GM18861 (cell line): ENCODE results near the gene ZNF33B.
"Not testable (repeated sequence)": the region's sequence is repeated elsewhere in the genome, so short reads cannot be mapped to it uniquely, and the experiment has no call there.

Experiments used
- ATAC-seq: cut with Tn5 transposase; IDR thresholded peaks from one replicate; pipeline ENCODE4 v1.9.1; 2021; ENCODE audit not compliant: unreplicated experiment

ZNF33B gene

GRCh38 chr10:42618424-42618823 lies 19.9 kb downstream of the ZNF33B start:
- ATAC-seq = no peak

- no peak for ATAC-seq
These were observed 23.0 kb downstream of the ZNF33B start for GRCh38 chr10:42615419-42615818.

- no peak for ATAC-seq
These were observed 28.5 kb downstream of the ZNF33B start for GRCh38 chr10:42609872-42610271.

GRCh38 chr10:42598249-42598873 lies 40.0 kb downstream of the ZNF33B start:
- no peak for ATAC-seq

GRCh38 chr10:42596196-42596595 lies 42.2 kb downstream of the ZNF33B start:
- no peak for ATAC-seq

GRCh38 chr10:42594246-42594650 lies 44.1 kb downstream of the ZNF33B start:
- no peak for ATAC-seq

GRCh38 chr10:42593284-42593683 lies 45.1 kb downstream of the ZNF33B start:
- no peak for ATAC-seq

- ATAC-seq = no peak
These were observed 54.5 kb downstream of the ZNF33B start for GRCh38 chr10:42583828-42584227.

GRCh38 chr10:42578019-42578418 lies 60.4 kb downstream of the ZNF33B start:
- no peak for ATAC-seq

- no peak for ATAC-seq
These were observed 62.0 kb downstream of the ZNF33B start for GRCh38 chr10:42576338-42576737.

GRCh38 chr10:42574336-42574735 lies 64.0 kb downstream of the ZNF33B start:
- ATAC-seq = no peak

- no peak for ATAC-seq
These were observed 81.4 kb downstream of the ZNF33B start for GRCh38 chr10:42556931-42557330.

GRCh38 chr10:42553576-42553975 lies 84.8 kb downstream of the ZNF33B start:
- ATAC-seq = not testable (repeated sequence)

- peak; percentile 28 for ATAC-seq
These were observed 85.3 kb downstream of the ZNF33B start for GRCh38 chr10:42553064-42553407.

GRCh38 chr10:42552188-42553063 lies 85.9 kb downstream of the ZNF33B start:
- ATAC-seq = peak; percentile 93

GRCh38 chr10:42551582-42552187 lies 86.7 kb downstream of the ZNF33B start:
- ATAC-seq = no peak

GRCh38 chr10:42549851-42550250 lies 88.5 kb downstream of the ZNF33B start:
- no peak for ATAC-seq

GRCh38 chr10:42548254-42548653 lies 90.1 kb downstream of the ZNF33B start:
- ATAC-seq = no peak

GRCh38 chr10:42544945-42545344 lies 93.4 kb downstream of the ZNF33B start:
- ATAC-seq = no peak

GRCh38 chr10:42543840-42544372 lies 94.5 kb downstream of the ZNF33B start:
- ATAC-seq = no peak
